Stimulated activated CD4-positive, alpha-beta T cell treated with anti-CD3 and anti-CD28 coated beads, Interleukin-12 subunit alpha, Interleukin-12 subunit beta, amount 100 ng/mL, for 4 hours (primary cell): ENCODE data around the gene GNPAT.

ENCODE experiments used
- DNase-seq: peaks from one replicate; pipeline ENCODE4 v3.0.0-alpha.2; 2020

GNPAT gene

GRCh38 chr1:231318568-231318967 lies 77.6 kb downstream of the GNPAT start:
- DNase-seq, result no peak

GRCh38 chr1:231319080-231319479 lies 78.1 kb downstream of the GNPAT start:
- no peak for DNase-seq

GRCh38 chr1:231322880-231323530 lies 82.0 kb downstream of the GNPAT start:
- DNase-seq, result no peak

- no peak for DNase-seq
Measured at GRCh38 chr1:231324660-231325059, 83.6 kb downstream of the GNPAT start.

- no peak for DNase-seq
Measured at GRCh38 chr1:231326248-231326647, 85.2 kb downstream of the GNPAT start.
